GM23338 (cell line): ENCODE measurements around the gene CLTRN. TPM values are rescaled to one million over a fixed set of nuclear protein-coding genes. Genes with fewer than 3 reads are reported as not detected.

Experiments used
- ATAC-seq: fragments of 200-7000 bp; cut with Tn5 transposase; 3 replicates; pipeline ENCODE4 v1.9.1; 2020
- DNase-seq: peaks from one replicate; pipeline ENCODE4 v3.0.0-alpha.2; 2015; ENCODE audit warnings: low spot score
- H2AFZ ChIP-seq: fragments of 200-600 bp; sonication (generic); 2 replicates; pipeline ENCODE4 v1.8.0; 2016; ENCODE audit warnings: antibody characterized with exemption, mild to moderate bottlenecking, moderate library complexity
- H3F3A ChIP-seq: fragments of 200-600 bp; sonication (generic); replicated peaks from 2 replicates; pipeline ENCODE4 v1.8.0; 2017; ENCODE audit warnings: antibody characterized with exemption, mixed run types, low read depth
- H3K27ac ChIP-seq: fragments of 200-600 bp; sonication (generic); 2 replicates; pipeline ENCODE4 v1.6.1; 2016; ENCODE audit warnings: low read depth
- H3K27me3 ChIP-seq: fragments of 200-600 bp; sonication (generic); 2 replicates; pipeline ENCODE4 v1.8.0; 2016; ENCODE audit warnings: mild to moderate bottlenecking, mixed run types, moderate library complexity; ENCODE audit not compliant: insufficient read depth
- H3K36me3 ChIP-seq: fragments of 200-600 bp; sonication (generic); 2 replicates; pipeline ENCODE4 v1.8.0; 2016; ENCODE audit warnings: mild to moderate bottlenecking; ENCODE audit not compliant: insufficient read depth
- H3K4me1 ChIP-seq: fragments of 200-600 bp; sonication (generic); 2 replicates; pipeline ENCODE4 v1.8.0; 2016; ENCODE audit warnings: mild to moderate bottlenecking, moderate library complexity; ENCODE audit not compliant: insufficient read depth
- H3K4me2 ChIP-seq: fragments of 200-600 bp; sonication (generic); 2 replicates; pipeline ENCODE4 v1.7.1; 2017; ENCODE audit warnings: mixed run types
- H3K4me3 ChIP-seq: fragments of 200-600 bp; sonication (generic); 2 replicates; pipeline ENCODE4 v1.6.1; 2016; ENCODE audit warnings: mixed run types
- H3K79me2 ChIP-seq: fragments of 200-600 bp; sonication (generic); replicated peaks from 2 replicates; pipeline ENCODE4 v1.8.0; 2017; ENCODE audit warnings: mild to moderate bottlenecking; ENCODE audit not compliant: insufficient read depth
- H3K9me2 ChIP-seq: fragments of 200-600 bp; sonication (generic); 2 replicates; pipeline ENCODE4 v1.8.0; 2017; ENCODE audit not compliant: insufficient read depth
- H4K20me1 ChIP-seq: fragments of 200-600 bp; sonication (generic); replicated peaks from 2 replicates; pipeline ENCODE4 v1.8.0; 2017; ENCODE audit warnings: mild to moderate bottlenecking; ENCODE audit not compliant: insufficient read depth
- H3K27ac Mint-ChIP-seq: 2 replicates; pipeline ENCODE4 v1.8.0; 2020; ENCODE audit warnings: inconsistent platforms, mild to moderate bottlenecking, moderate library complexity, mixed read lengths
- H3K27me3 Mint-ChIP-seq: 3 replicates; pipeline ENCODE4 v1.8.0; 2022; ENCODE audit warnings: low read depth, mild to moderate bottlenecking, moderate library complexity, mixed read lengths, inconsistent platforms; ENCODE audit not compliant: insufficient read depth, poor library complexity
- H3K36me3 Mint-ChIP-seq: 3 replicates; pipeline ENCODE4 v1.8.0; 2021; ENCODE audit warnings: low read depth, mild to moderate bottlenecking, inconsistent platforms, moderate library complexity, mixed read lengths
- H3K4me1 Mint-ChIP-seq: 3 replicates; pipeline ENCODE4 v1.8.0; 2020; ENCODE audit warnings: mild to moderate bottlenecking, inconsistent platforms, mixed read lengths
- H3K4me3 Mint-ChIP-seq: 3 replicates; pipeline ENCODE4 v1.8.0; 2021; ENCODE audit warnings: moderate library complexity, mild to moderate bottlenecking, inconsistent platforms, mixed read lengths
- H3K9me3 Mint-ChIP-seq: 3 replicates; pipeline ENCODE4 v1.8.0; 2020; ENCODE audit warnings: moderate library complexity, mild to moderate bottlenecking, inconsistent platforms, mixed read lengths
- CREB1 ChIP-seq: fragments of 250-450 bp; sonication (Bioruptor Pico); IDR thresholded peaks from 2 replicates; pipeline ENCODE4 v1.5.0; 2020; ENCODE audit warnings: low read depth, mild to moderate bottlenecking, moderate library complexity
- CTCF ChIP-seq, 2 experiments: fragments of 200-600 bp in 1 of 2; sonication (generic) in 1 of 2; conservative IDR thresholded peaks; 2 replicates each; pipeline versions ENCODE4 v1.5.1 to v1.6.1; 2016 to 2017; ENCODE audit warnings: antibody characterized with exemption in 2 of 2, low read depth in 2 of 2, mild to moderate bottlenecking in 2 of 2, moderate library complexity in 1 of 2
- ETS1 ChIP-seq: IDR thresholded peaks from 2 replicates; pipeline ENCODE4 v1.6.1; 2016; ENCODE audit warnings: antibody characterized with exemption
- EZH2phosphoT487 ChIP-seq: fragments of 200-600 bp; sonication (generic); IDR thresholded peaks from one replicate; pipeline ENCODE4 v1.8.1; 2018; ENCODE audit warnings: antibody characterized with exemption; ENCODE audit not compliant: unreplicated experiment
- NANOG ChIP-seq: IDR thresholded peaks from 2 replicates; pipeline ENCODE4 v1.6.1; 2016; ENCODE audit warnings: antibody characterized with exemption, borderline replicate concordance
- ZNF331 ChIP-seq: fragments of 250-450 bp; sonication (Bioruptor Pico); IDR thresholded peaks from 2 replicates; pipeline ENCODE4 v1.5.0; 2020; ENCODE audit warnings: low read depth, mild to moderate bottlenecking, moderate library complexity
- ZNF462 ChIP-seq: fragments of 250-450 bp; sonication (Bioruptor Pico); IDR thresholded peaks from 2 replicates; pipeline ENCODE4 v1.5.0; 2020; ENCODE audit warnings: mild to moderate bottlenecking, moderate library complexity
- polyA plus RNA-seq: library from polyadenylated mRNA; unstranded; fragments of >200 nt; fragmentation: Nextera tagmentation; extraction: Ambion mirVana; gene quantifications from 2 replicates; pipeline ENCODE4 v1.2.1, GENCODE V29; 2016
- total RNA-seq: library from RNA; depleted of rRNA; stranded (reverse); fragments of >200 nt; shearing (Covaris generic); gene quantifications from 2 replicates; pipeline ENCODE4 v1.2.3, GENCODE V29; 2014

Gene CLTRN
- total and polyA plus RNA-seq, 2 experiments from 2014 or later, result 1.7 to 2.7 TPM

- Mint-ChIP-seq H3K9me3 (no peaks in the 10 kb centered on the region), H3K27me3 (no peaks in the 10 kb centered on the region), H3K36me3 (peaks cover 5% of the 10 kb centered on the region), H3K4me3 (no peak overlapping the region), H3K27ac (no peak overlapping the region), H3K4me1 (peaks cover 8% of the 10 kb centered on the region; the same call in 2 of the 3 replicates)
- no peaks in the 10 kb centered on the region for H3K4me1 ChIP-seq
- H3K36me3 ChIP-seq, result no peaks in the 10 kb centered on the region
- H3K27ac ChIP-seq, result no peak overlapping the region
- no peaks in the 10 kb centered on the region for H3K9me2 ChIP-seq
- H3F3A ChIP-seq, result no peaks in the 10 kb centered on the region
- H3K4me2 ChIP-seq, result no peak overlapping the region
- no peaks in the 10 kb centered on the region; the same call in 1 of the 2 replicates for H4K20me1 ChIP-seq
- ATAC-seq (no peak), DNase-seq (no peak)
- no peaks in the 10 kb centered on the region for H3K27me3 ChIP-seq
- H3K4me3 ChIP-seq, result no peak overlapping the region
- TF ChIP-seq CTCF (conservative IDR thresholded peaks at IDR 0.05; ENCODE audit: low read depth in 2 of 2) (no peak), EZH2phosphoT487 (no peak), NANOG (no peak), CREB1 (CRISPR knock-in tag) (no peak), ZNF462 (no peak), ZNF331 (no peak), ETS1 (no peak)
- H2AFZ ChIP-seq, result no peak overlapping the region
- peaks cover 51% of the 10 kb centered on the region for H3K79me2 ChIP-seq
Observed at GRCh38 chrX:15683193-15683592, 18.6 kb upstream of the CLTRN start.
